DND-41 (cell line): ENCODE data around the gene CENPK.

Experiments
- ATAC-seq: fragments of 200-7000 bp; cut with Tn5 transposase; 3 replicates; pipeline ENCODE4 v1.9.1; 2021; ENCODE audit warnings: low read depth; ENCODE audit not compliant: insufficient read depth
- DNase-seq: peaks from one replicate; pipeline ENCODE4 v3.0.0-alpha.2; 2020
- H2AFZ ChIP-seq: 2 replicates; pipeline ENCODE4 v1.6.0; 2012; ENCODE audit warnings: low read depth, low read length
- H3K27ac ChIP-seq: 2 replicates; pipeline ENCODE4 v1.5.1; 2012; ENCODE audit warnings: low read length, inconsistent platforms
- H3K27me3 ChIP-seq: fragments of 200-600 bp; sonication (generic); 2 replicates; pipeline ENCODE4 v1.6.0; 2012; ENCODE audit warnings: low read length, mild to moderate bottlenecking, inconsistent platforms; ENCODE audit not compliant: insufficient read depth, poor library complexity
- H3K36me3 ChIP-seq: 2 replicates; pipeline ENCODE4 v1.5.1; 2012; ENCODE audit warnings: low read length, inconsistent platforms; ENCODE audit not compliant: insufficient read depth
- H3K4me1 ChIP-seq: 2 replicates; pipeline ENCODE4 v1.5.1; 2012; ENCODE audit warnings: mild to moderate bottlenecking, low read length; ENCODE audit not compliant: insufficient read depth
- H3K4me2 ChIP-seq: 2 replicates; pipeline ENCODE4 v1.6.0; 2012; ENCODE audit warnings: mild to moderate bottlenecking, moderate library complexity, low read length, inconsistent platforms; ENCODE audit not compliant: insufficient read depth
- H3K4me3 ChIP-seq, 2 experiments: fragments of 200-600 bp in 1 of 2; shearing (Covaris generic) in 1 of 2; 2 replicates each; pipeline ENCODE4 v1.5.1; 2012 to 2016; ENCODE audit warnings: inconsistent platforms in 2 of 2, low read length in 2 of 2, mild to moderate bottlenecking in 2 of 2, low read depth in 1 of 2, moderate library complexity in 1 of 2
- H3K79me2 ChIP-seq: 2 replicates; pipeline ENCODE4 v1.6.0; 2012; ENCODE audit warnings: low read length, inconsistent platforms; ENCODE audit not compliant: insufficient read depth
- H3K9ac ChIP-seq: 2 replicates; pipeline ENCODE4 v1.6.0; 2012; ENCODE audit warnings: low read depth, mild to moderate bottlenecking, inconsistent platforms, low read length, moderate library complexity
- H3K9me3 ChIP-seq: 2 replicates; pipeline ENCODE4 v1.5.1; 2012; ENCODE audit warnings: low read length, moderate library complexity, mild to moderate bottlenecking, inconsistent platforms; ENCODE audit not compliant: insufficient read depth, severe bottlenecking
- H4K20me1 ChIP-seq: 2 replicates; pipeline ENCODE4 v1.6.0; 2012; ENCODE audit warnings: low read length; ENCODE audit not compliant: insufficient read depth
- CTCF ChIP-seq: IDR thresholded peaks from 2 replicates; pipeline ENCODE4 v1.5.1; 2012; ENCODE audit warnings: borderline replicate concordance, low read length, moderate library complexity, mild to moderate bottlenecking; ENCODE audit not compliant: poor library complexity, severe bottlenecking; ENCODE audit errors: extremely low read depth
- EZH2 ChIP-seq: IDR thresholded peaks from 3 replicates; pipeline ENCODE4 v1.6.1; 2012; ENCODE audit warnings: borderline replicate concordance, low read depth, mild to moderate bottlenecking, moderate library complexity, low read length, inconsistent platforms; ENCODE audit not compliant: severe bottlenecking

Gene CENPK

GRCh38 chr5:65481635-65482295 lies 81.2 kb downstream of the CENPK start, which contains the start of gene ADAMTS6:
Gene ADAMTS6 (minus strand): TSS chr5:65481920. CDS start chr5:65473673, 8,247 bp downstream.
- no peaks in the 10 kb centered on the region for H3K9me3 ChIP-seq
- DNase-seq (peak; percentile 85), ATAC-seq (peak; percentile 87)
- H3K4me1 ChIP-seq, result peaks cover 34% of the 10 kb centered on the region
- peak within 1 kb of the TSS; percentile 43 to 80 for H3K4me3 ChIP-seq
- H2AFZ ChIP-seq, result peak within 1 kb of the TSS; percentile 88
- no peaks in the 10 kb centered on the region for H4K20me1 ChIP-seq
- no peaks in the 10 kb centered on the region for H3K79me2 ChIP-seq
- H3K27ac ChIP-seq, result peak within 1 kb of the TSS; percentile 84
- H3K27me3 ChIP-seq, result peaks cover 13% of the 10 kb centered on the region
- no peaks in the 10 kb centered on the region for H3K36me3 ChIP-seq
- peak within 1 kb of the TSS; percentile 98 for H3K4me2 ChIP-seq
- TF ChIP-seq EZH2, result no peak
- no peak for TF ChIP-seq CTCF
- peak within 1 kb of the TSS; percentile 60 for H3K9ac ChIP-seq

- TF ChIP-seq EZH2, result no peak
- TF ChIP-seq CTCF, result no peak
- peak overlapping the region; percentile 84 for H3K27ac ChIP-seq
- peak overlapping the region; percentile 43 to 80 for H3K4me3 ChIP-seq
- no peaks in the 10 kb centered on the region for H4K20me1 ChIP-seq
- H3K36me3 ChIP-seq, result no peaks in the 10 kb centered on the region
- ATAC-seq, result peak; percentile 4; the same call in 2 of the 3 replicates
- no peaks in the 10 kb centered on the region for H3K79me2 ChIP-seq
- no peaks in the 10 kb centered on the region for H3K9me3 ChIP-seq
- peak overlapping the region; percentile 98 for H3K4me2 ChIP-seq
- H3K4me1 ChIP-seq, result peaks cover 34% of the 10 kb centered on the region
- peaks cover 13% of the 10 kb centered on the region for H3K27me3 ChIP-seq
- no peak for DNase-seq
- H2AFZ ChIP-seq, result peak overlapping the region; percentile 88
- H3K9ac ChIP-seq, result peak overlapping the region; percentile 60
Observed at GRCh38 chr5:65481171-65481581, 81.8 kb downstream of the CENPK start.

- H4K20me1 ChIP-seq, result no peaks in the 10 kb centered on the region
- peaks cover 34% of the 10 kb centered on the region for H3K4me1 ChIP-seq
- peak overlapping the region; percentile 88 for H2AFZ ChIP-seq
- H3K9me3 ChIP-seq, result no peaks in the 10 kb centered on the region
- TF ChIP-seq CTCF, result no peak
- peak; percentile 71 for TF ChIP-seq EZH2
- H3K4me3 ChIP-seq, result peak overlapping the region; percentile 43 to 80
- H3K36me3 ChIP-seq, result no peaks in the 10 kb centered on the region
- ATAC-seq, result peak; percentile 36
- H3K4me2 ChIP-seq, result peak overlapping the region; percentile 98
- peak overlapping the region; percentile 60 for H3K9ac ChIP-seq
- peak; percentile 46 for DNase-seq
- H3K27ac ChIP-seq, result peak overlapping the region; percentile 7
- peaks cover 13% of the 10 kb centered on the region for H3K27me3 ChIP-seq
- H3K79me2 ChIP-seq, result no peaks in the 10 kb centered on the region
Observed at GRCh38 chr5:65480306-65480865, 82.6 kb downstream of the CENPK start.
